SK-N-SH (cell line): Measurements from ENCODE around the gene NME9.

ENCODE experiments used
- CTCF ChIP-seq: fragments of 200-600 bp; sonication (generic); IDR thresholded peaks from 2 replicates; pipeline ENCODE4 v1.6.1; 2017; ENCODE audit warnings: antibody characterized with exemption, mild to moderate bottlenecking, moderate library complexity
- EZH2phosphoT487 ChIP-seq: fragments of 200-600 bp; sonication (generic); IDR thresholded peaks from 2 replicates; pipeline ENCODE4 v1.6.1; 2017; ENCODE audit warnings: low read depth, mixed run types, mild to moderate bottlenecking, antibody characterized with exemption, moderate library complexity, borderline replicate concordance
- MAX ChIP-seq: IDR thresholded peaks from 2 replicates; pipeline ENCODE4 v1.4.0; 2012; ENCODE audit warnings: low read depth
- RFX5 ChIP-seq: IDR thresholded peaks from 2 replicates; pipeline ENCODE4 v1.6.1; 2012; ENCODE audit warnings: mild to moderate bottlenecking, improper control_type of control experiment, low read length
- TCF12 ChIP-seq: IDR thresholded peaks from 2 replicates; pipeline ENCODE4 v1.4.0; 2012
- USF2 ChIP-seq: fragments of 150-350 bp; IDR thresholded peaks from 2 replicates; pipeline ENCODE4 v1.6.1; 2017; ENCODE audit warnings: antibody characterized with exemption, low read length, low read depth, borderline replicate concordance

- TF ChIP-seq CTCF (no peak), USF2 (no peak), MAX (no peak), RFX5 (no peak), TCF12 (no peak), EZH2phosphoT487 (no peak)
Observed at GRCh38 chr3:138355071-138355470, 25.4 kb upstream of the NME9 start.
